ENCODE measurements around the gene PPFIBP1.
"Not testable (repeated sequence)": the region's sequence is repeated elsewhere in the genome, so short reads cannot be mapped to it uniquely, and the experiment has no call there.

Gene PPFIBP1

DNA sequence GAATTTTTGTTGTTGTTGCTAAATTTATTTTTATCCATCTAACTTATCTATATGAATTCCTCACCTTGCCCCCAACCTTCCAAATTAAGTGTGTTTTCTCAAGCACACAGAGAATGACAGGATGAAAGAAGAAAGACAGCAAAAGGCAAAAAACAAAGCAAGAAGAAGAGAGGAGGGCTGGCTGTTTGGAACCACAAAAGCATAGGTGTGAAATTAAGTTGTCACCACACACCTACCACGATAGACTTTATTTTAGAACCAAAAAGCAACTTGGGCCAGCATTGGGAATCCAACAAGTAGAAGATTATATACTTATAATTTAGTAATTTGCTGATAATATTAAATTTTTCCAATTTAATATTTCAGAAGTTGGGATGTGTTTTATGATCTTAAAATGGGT is 113.5 kb downstream of the PPFIBP1 start:
- no peak for TF ChIP-seq POLR2A (IDR thresholded peaks at IDR 0.05; ENCODE audit: low read depth, low read length)
- FAIRE-seq (no peak), DNase-seq (ENCODE audit: insufficient read length, low spot score) (no peak)

GRCh38 chr12:27639265-27639664 is 115.3 kb downstream of the PPFIBP1 start:
- TF ChIP-seq POLR2A (IDR thresholded peaks at IDR 0.05; ENCODE audit: low read depth, low read length): no peak
- no peak for DNase-seq (ENCODE audit: insufficient read length, low spot score)
- no peak for FAIRE-seq

GRCh38 chr12:27640566-27641200 is 116.7 kb downstream of the PPFIBP1 start:
- FAIRE-seq; DNase-seq (ENCODE audit: insufficient read length, low spot score): not testable (repeated sequence)

- DNase-seq (ENCODE audit: insufficient read length, low spot score): not testable (repeated sequence)
- FAIRE-seq: peak; percentile 67
Observed at GRCh38 chr12:27642361-27642760, 118.4 kb downstream of the PPFIBP1 start.

DNA sequence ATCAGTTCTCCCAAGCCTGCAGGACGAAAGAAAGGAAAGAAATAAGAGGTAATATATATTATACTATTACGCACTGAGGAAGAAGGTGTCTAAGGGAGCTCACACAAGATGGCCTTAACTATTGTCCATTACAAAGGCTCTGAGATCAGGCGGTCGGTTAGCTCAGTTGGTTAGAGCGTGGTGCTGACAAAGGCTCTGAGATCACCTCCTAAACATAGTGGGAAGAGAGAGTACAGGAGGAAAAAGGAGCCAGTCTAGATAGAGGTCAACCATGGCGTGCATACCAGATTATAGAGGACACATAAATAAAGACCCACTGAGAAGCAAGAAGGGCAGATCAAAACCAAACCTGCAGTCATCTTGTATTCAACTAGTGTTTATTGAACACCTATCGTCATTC is 118.9 kb downstream of the PPFIBP1 start:
- DNase-seq (ENCODE audit: insufficient read length, low spot score); FAIRE-seq: not testable (repeated sequence)

GRCh38 chr12:27644158-27644845 is 120.3 kb downstream of the PPFIBP1 start:
- no peak for TF ChIP-seq POLR2A (IDR thresholded peaks at IDR 0.05; ENCODE audit: low read depth, low read length)
- FAIRE-seq (no peak), DNase-seq (ENCODE audit: insufficient read length, low spot score) (no peak)

DNA sequence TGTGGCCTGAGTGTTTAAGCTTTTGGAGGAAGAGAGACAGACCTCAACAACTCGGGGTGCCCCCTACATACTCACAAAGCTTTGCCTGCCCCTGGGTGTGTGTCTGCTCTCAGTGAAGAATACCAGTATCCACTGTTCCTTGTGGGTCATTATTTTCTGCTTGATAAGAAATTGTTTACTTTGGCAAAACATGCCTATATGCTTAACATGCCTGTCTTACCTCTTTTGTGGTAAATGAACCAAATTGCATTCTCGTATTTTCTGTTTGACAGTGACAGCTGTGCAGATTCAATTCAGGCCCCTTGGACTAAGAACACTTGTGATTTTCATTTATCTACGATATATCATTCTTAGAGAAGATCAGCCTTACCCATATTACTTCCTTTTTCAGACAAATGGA is 121.7 kb downstream of the PPFIBP1 start:
- no peak for TF ChIP-seq POLR2A (IDR thresholded peaks at IDR 0.05; ENCODE audit: low read depth, low read length)
- DNase-seq (ENCODE audit: insufficient read length, low spot score) (no peak), FAIRE-seq (no peak)

GRCh38 chr12:27646149-27646548 is 122.1 kb downstream of the PPFIBP1 start:
- no peak for TF ChIP-seq POLR2A (IDR thresholded peaks at IDR 0.05; ENCODE audit: low read depth, low read length)
- no peak for FAIRE-seq
- DNase-seq (ENCODE audit: insufficient read length, low spot score): no peak

DNA sequence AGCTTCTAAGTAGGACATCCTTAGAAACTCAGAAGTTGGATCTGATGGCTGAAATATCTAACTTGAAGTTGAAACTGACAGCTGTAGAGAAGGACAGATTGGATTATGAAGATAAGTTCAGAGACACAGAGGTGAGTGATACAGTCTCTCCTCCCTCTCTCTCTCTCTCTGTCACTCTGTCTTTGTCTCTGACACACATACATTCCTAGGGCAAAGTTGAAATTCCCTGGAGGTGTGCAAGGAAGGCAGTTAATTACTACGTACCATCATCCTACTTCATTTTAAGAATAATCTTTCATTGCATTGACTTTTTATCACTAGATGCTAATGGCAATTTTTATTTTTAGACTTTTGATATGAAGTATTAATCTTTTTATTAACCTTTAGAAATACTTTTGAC is 126.0 kb downstream of the PPFIBP1 start:
- DNase-seq (ENCODE audit: insufficient read length, low spot score) (no peak), FAIRE-seq (peak; percentile 71)
- no peak for TF ChIP-seq POLR2A (IDR thresholded peaks at IDR 0.05; ENCODE audit: low read depth, low read length)

GRCh38 chr12:27651201-27651600 is 127.2 kb downstream of the PPFIBP1 start:
- DNase-seq (ENCODE audit: insufficient read length, low spot score): no peak
- TF ChIP-seq POLR2A (IDR thresholded peaks at IDR 0.05; ENCODE audit: low read depth, low read length): no peak
- FAIRE-seq: no peak

- DNase-seq (ENCODE audit: insufficient read length, low spot score): peak; percentile 36
- peak; percentile 90 for FAIRE-seq
- no peak for TF ChIP-seq POLR2A (IDR thresholded peaks at IDR 0.05; ENCODE audit: low read depth, low read length)
Observed at GRCh38 chr12:27652174-27652763, 128.3 kb downstream of the PPFIBP1 start.

GRCh38 chr12:27653661-27654060 is 129.7 kb downstream of the PPFIBP1 start:
- no peak for FAIRE-seq

GRCh38 chr12:27655476-27655875 is 131.5 kb downstream of the PPFIBP1 start:
- not testable (repeated sequence) for DNase-seq (ENCODE audit: insufficient read length, low spot score)
- peak; percentile 78 for FAIRE-seq

More at GRCh38 chr12:27653661-27654060, 129.7 kb downstream of the PPFIBP1 start:
- no peak for TF ChIP-seq POLR2A (IDR thresholded peaks at IDR 0.05; ENCODE audit: low read depth, low read length)
- DNase-seq (ENCODE audit: insufficient read length, low spot score): no peak

DNA sequence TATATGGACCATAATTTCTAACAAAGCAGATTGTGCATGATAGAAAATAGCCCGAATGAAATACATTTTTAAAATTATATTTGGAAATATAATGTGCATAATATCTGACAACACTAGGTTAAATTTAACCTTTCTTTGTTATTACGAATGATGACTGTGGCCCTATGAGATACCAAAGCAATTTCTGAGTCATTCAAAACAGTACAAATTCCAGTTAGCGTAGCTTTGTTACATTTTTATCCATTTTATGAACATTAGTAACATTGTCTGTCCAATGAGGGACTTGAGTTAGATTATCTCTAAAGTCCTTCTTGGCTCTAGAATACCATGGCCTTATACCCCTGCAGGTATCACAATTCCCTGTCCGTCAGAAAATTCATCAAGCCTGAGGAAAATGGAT is 133.3 kb downstream of the PPFIBP1 start:
- DNase-seq (ENCODE audit: insufficient read length, low spot score) (no peak), FAIRE-seq (no peak)
- no peak for TF ChIP-seq POLR2A (IDR thresholded peaks at IDR 0.05; ENCODE audit: low read depth, low read length)

- FAIRE-seq (no peak), DNase-seq (ENCODE audit: insufficient read length, low spot score) (no peak)
- TF ChIP-seq POLR2A (IDR thresholded peaks at IDR 0.05; ENCODE audit: low read depth, low read length): no peak
Observed at GRCh38 chr12:27665704-27666103, 141.7 kb downstream of the PPFIBP1 start.
